Thoracic aorta (tissue), 2 donors: ENCODE data around the gene TMEM161B. TPM values are rescaled to one million over a fixed set of nuclear protein-coding genes. Genes with fewer than 3 reads are reported as not detected.

Source experiments
- ATAC-seq: fragments of 150-250 bp; one replicate; pipeline ENCODE4 v1.8.0; 2017; ENCODE audit warnings: low read depth; ENCODE audit not compliant: insufficient number of reproducible peaks, low FRiP score
- DNase-seq: peaks from one replicate; pipeline ENCODE4 v3.0.0-alpha.2; 2020; ENCODE audit warnings: low spot score
- H3K27ac ChIP-seq, 2 donors: fragments of 200-600 bp; sonication (generic); 1 replicate in 1 of 2; 2 replicates in 1 of 2; pipeline ENCODE4 v1.5.1; 2016; ENCODE audit warnings: mild to moderate bottlenecking in 2 of 2, moderate library complexity in 2 of 2
- H3K27me3 ChIP-seq: fragments of 200-600 bp; sonication (generic); replicated peaks from 2 replicates; pipeline ENCODE4 v1.6.0; 2016; ENCODE audit warnings: mild to moderate bottlenecking; ENCODE audit not compliant: insufficient read depth
- H3K36me3 ChIP-seq: fragments of 200-600 bp; sonication (generic); one replicate; pipeline ENCODE4 v1.5.1; 2016
- H3K4me1 ChIP-seq, 2 donors: fragments of 200-600 bp; sonication (generic); 1 replicate in 1 of 2; 2 replicates in 1 of 2; pipeline versions ENCODE4 v1.5.1 to v1.6.0; 2016; ENCODE audit warnings: low read depth in 2 of 2, mild to moderate bottlenecking in 1 of 2; ENCODE audit not compliant: control insufficient read depth in 1 of 2
- H3K4me3 ChIP-seq: fragments of 200-600 bp; sonication (generic); 2 replicates; pipeline ENCODE4 v1.5.1; 2016; ENCODE audit warnings: mild to moderate bottlenecking
- H3K9me3 ChIP-seq: fragments of 200-600 bp; sonication (generic); 2 replicates; pipeline ENCODE4 v1.5.1; 2016
- CTCF ChIP-seq: fragments of 200-600 bp; sonication (generic); IDR thresholded peaks from one replicate; pipeline ENCODE4 v1.5.1; 2019; ENCODE audit warnings: antibody characterized with exemption
- total RNA-seq, 2 donors: library from RNA; depleted of rRNA; stranded (reverse); fragments of >200 nt; gene quantifications; one replicate each; pipeline versions ENCODE4 v1.1.0 to v1.2.3, GENCODE V29; 2016

Gene TMEM161B
- total RNA-seq, 2 donors from 2014 or later, result 9.7 to 19.5 TPM

GRCh38 chr5:88235828-88236227, 32.8 kb downstream of the TMEM161B start:
- H3K27me3 ChIP-seq, result no peaks in the 10 kb centered on the region
- TF ChIP-seq CTCF, result no peak
- no peak overlapping the region for H3K27ac ChIP-seq
- H3K36me3 ChIP-seq, result no peaks in the 10 kb centered on the region
- H3K9me3 ChIP-seq, result no peaks in the 10 kb centered on the region
- no peak for DNase-seq
- no peak for ATAC-seq
- no peak overlapping the region for H3K4me3 ChIP-seq
- H3K4me1 ChIP-seq, result no peaks in the 10 kb centered on the region

GRCh38 chr5:88235346-88235745, 33.3 kb downstream of the TMEM161B start:
- no peaks in the 10 kb centered on the region for H3K4me1 ChIP-seq
- no peaks in the 10 kb centered on the region for H3K27me3 ChIP-seq
- ATAC-seq (no peak), DNase-seq (no peak)
- H3K27ac ChIP-seq, result no peak overlapping the region
- no peaks in the 10 kb centered on the region for H3K36me3 ChIP-seq
- no peak for TF ChIP-seq CTCF
- H3K9me3 ChIP-seq, result no peaks in the 10 kb centered on the region
- no peak overlapping the region for H3K4me3 ChIP-seq

GRCh38 chr5:88230546-88231066, 38.0 kb downstream of the TMEM161B start:
- DNase-seq (no peak), ATAC-seq (no peak)
- H3K27ac ChIP-seq, result no peak overlapping the region
- TF ChIP-seq CTCF, result no peak
- H3K4me3 ChIP-seq, result no peak overlapping the region
- H3K9me3 ChIP-seq, result no peaks in the 10 kb centered on the region
- no peaks in the 10 kb centered on the region for H3K4me1 ChIP-seq
- H3K36me3 ChIP-seq, result no peaks in the 10 kb centered on the region
- H3K27me3 ChIP-seq, result no peaks in the 10 kb centered on the region

GRCh38 chr5:88226881-88227450, 41.7 kb downstream of the TMEM161B start:
- Histone ChIP-seq H3K9me3 (no peaks in the 10 kb centered on the region), H3K36me3 (no peaks in the 10 kb centered on the region), H3K27ac (no peak overlapping the region), H3K4me1 (no peaks in the 10 kb centered on the region), H3K4me3 (no peak overlapping the region), H3K27me3 (no peaks in the 10 kb centered on the region)
- DNase-seq (no peak), ATAC-seq (no peak)
- no peak for TF ChIP-seq CTCF

GRCh38 chr5:88214655-88215054, 54.0 kb downstream of the TMEM161B start:
- Histone ChIP-seq H3K27ac (no peak overlapping the region), H3K36me3 (peaks cover 4% of the 10 kb centered on the region)
- TF ChIP-seq CTCF, result no peak

More at GRCh38 chr5:88214655-88215054, 54.0 kb downstream of the TMEM161B start:
- Histone ChIP-seq H3K9me3 (no peaks in the 10 kb centered on the region), H3K4me1 (no peaks in the 10 kb centered on the region), H3K4me3 (no peak overlapping the region), H3K27me3 (no peaks in the 10 kb centered on the region)
- DNase-seq, result no peak
- no peak for ATAC-seq
